ENCODE results near the gene OSBPL10.

DNA sequence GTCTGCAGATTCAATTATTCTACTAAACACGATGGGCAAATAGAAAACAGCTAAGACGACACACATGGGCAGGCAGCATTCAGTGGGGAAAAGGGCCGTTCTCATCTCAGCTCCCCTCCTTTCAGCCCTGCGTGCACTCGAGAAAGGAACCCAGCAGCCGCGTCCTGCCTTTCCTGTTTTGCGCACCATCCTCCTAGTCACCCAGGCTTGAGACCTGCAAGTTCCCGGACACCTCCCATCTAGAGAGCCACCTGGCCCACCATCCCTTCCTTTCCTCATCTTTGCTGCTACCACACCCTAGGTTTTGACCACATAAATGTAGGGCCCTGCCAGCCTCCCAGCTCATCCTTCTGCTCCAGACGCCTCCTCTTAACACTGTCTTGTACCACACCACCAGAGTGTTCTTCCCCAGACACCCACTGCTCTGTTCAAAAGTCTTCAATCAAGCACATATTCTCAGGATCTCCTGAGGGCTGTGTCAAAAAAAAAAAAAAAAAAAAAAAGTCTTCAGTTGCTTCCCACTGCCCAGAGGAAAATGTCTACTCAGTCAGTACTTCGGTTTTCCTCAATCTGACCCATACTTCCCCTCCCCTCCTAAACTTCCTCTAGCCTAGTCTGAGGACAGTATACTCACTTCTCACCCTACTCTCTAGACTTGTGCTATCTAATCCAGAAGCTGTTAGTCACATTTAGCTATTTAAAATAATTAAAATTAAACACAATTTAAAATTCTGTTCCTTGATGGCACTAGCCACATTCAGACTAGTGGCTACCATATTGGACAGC lies 266.4 kb downstream of the OSBPL10 start:
- TF ChIP-seq, protein P1, sequence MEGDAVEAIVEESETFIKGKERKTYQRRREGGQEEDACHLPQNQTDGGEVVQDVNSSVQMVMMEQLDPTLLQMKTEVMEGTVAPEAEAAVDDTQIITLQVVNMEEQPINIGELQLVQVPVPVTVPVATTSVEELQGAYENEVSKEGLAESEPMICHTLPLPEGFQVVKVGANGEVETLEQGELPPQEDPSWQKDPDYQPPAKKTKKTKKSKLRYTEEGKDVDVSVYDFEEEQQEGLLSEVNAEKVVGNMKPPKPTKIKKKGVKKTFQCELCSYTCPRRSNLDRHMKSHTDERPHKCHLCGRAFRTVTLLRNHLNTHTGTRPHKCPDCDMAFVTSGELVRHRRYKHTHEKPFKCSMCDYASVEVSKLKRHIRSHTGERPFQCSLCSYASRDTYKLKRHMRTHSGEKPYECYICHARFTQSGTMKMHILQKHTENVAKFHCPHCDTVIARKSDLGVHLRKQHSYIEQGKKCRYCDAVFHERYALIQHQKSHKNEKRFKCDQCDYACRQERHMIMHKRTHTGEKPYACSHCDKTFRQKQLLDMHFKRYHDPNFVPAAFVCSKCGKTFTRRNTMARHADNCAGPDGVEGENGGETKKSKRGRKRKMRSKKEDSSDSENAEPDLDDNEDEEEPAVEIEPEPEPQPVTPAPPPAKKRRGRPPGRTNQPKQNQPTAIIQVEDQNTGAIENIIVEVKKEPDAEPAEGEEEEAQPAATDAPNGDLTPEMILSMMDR (IDR thresholded peaks at IDR 0.05): no peak
- no peak for TF ChIP-seq ZFX (IDR thresholded peaks at IDR 0.05; ENCODE audit: borderline replicate concordance)
